Measurements from ENCODE around the gene SAP30BP.

Gene SAP30BP

DNA sequence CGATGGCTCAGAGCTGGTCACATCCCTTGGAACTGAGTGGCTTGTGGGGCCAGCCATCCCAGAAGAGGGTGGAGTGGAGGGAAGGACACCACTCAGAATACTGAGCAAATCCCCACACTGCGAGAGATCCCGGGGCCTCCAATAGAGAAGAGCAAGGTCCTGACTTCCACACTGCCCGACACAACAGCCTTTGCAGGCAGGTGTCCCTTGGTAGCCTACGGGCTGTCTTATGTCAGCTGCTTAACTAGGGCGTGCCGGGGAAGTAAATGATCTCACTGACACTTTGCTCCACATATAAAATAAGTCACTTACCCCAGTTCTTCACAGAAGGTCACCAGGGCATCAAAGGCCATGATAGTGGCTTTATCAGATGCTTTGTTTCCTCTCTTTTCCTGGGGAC is 16.3 kb upstream of the SAP30BP start:
- DNase-seq, result no peak

GRCh38 chr17:75652341-75652740 is 14.8 kb upstream of the SAP30BP start:
- no peak for DNase-seq

DNA sequence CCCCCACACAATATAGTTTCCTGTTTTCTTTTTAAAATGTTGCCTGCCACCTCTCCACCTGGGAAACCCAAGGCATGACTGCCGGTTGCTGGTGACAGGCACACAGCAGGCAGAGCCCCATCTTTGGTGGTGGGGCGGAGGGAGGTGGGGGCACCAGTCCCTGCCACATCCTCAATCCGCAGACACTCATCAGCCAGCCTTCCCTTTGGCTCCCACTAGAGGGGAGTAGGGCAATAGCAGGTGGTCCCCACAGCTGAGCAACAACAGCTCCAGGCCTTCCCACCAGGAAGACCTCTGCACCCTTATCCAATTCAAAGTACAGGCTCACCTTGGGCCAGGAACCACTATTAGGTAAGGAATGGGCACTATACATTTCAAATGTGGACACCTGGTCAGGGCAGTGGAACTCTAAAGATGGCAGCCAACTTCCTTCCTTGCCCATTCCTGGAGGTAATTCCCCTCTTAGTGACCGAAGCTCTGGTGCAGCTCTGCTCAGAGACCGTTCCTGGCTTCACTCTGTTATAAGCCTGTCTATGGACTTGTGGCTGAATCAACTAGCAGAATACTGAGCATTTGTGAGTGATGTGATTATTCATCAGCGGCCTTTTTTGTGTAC is 14.1 kb upstream of the SAP30BP start:
- DNase-seq, result peak; percentile 85

DNA sequence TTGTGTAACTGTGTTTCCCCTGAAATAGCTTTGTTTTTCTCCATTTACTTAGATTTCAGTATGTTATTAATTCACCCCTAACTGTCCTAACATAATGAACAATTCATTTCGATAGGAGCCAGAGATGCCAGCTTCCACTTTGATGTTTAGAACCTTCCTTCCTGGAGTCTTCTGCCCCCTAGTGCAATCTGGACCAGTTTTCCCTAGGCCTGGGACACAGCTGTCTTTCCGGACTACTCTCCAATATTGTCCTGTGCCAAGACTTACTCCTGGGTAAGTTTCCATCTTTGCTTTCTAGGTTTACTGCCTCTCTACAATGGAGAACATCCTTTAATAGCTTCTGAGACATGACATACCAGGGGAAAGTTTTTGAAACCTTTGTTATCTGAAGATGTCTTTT is 13.0 kb upstream of the SAP30BP start:
- no peak for DNase-seq

DNA sequence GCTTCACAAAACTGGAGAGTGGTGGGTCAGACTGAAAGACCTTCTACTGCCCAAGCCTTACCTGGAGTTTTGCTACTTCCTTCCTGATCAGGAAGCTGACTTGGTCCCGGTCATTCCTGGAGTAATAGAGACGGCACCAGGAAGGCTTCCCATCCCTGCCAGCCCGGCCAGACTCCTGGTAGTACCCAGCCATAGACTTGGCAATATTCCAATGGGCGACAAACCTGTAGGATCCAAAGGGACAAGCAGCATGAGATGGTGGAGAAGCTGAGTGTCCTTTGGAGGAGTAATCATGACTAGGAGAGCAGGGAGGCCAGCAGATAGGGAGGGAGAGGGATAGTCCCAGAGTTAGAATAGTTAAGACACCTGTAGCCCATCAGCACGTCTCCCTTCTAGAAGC is 8.9 kb upstream of the SAP30BP start:
- no peak for DNase-seq

DNA sequence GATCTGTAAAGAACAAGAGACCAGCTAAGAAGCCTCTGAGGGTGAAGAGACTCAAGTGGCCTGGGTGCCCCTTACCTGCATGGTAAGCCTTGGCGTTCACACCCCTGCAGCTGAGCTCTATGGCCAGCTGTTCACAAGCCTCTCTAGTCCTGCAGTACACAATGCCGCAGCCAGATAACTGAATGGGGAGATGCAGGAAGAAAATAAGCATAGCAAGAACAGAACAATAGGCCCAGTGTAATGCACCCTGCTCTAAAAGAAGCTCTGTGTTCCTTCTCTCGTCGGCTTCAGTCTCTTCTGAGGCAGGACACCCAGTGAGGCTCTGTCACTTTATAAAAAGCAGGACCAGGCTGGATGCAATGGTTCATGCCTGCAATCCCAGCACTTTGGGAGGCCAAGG is 5.6 kb upstream of the SAP30BP start:
- DNase-seq, result no peak

DNA sequence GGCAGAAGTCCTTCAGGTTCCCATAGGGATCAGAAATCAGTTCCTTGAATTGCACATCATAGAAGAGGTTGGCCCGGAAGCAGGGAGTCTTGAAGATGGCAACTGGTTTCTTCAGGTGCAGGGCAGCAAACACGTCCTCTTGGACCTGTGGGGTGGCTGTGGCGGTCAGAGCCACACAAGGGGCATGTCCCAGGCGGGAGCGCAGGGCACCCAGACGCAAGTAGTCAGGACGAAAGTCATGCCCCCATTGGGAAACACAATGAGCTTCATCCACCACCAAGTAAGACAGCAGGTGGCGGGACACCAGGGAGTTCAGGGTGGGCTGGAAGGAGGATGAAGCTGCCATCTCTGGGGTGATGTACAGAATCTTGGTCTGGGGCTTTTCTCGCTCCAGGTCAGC is 4.6 kb upstream of the SAP30BP start:
- no peak for DNase-seq

- DNase-seq, result no peak
Observed at GRCh38 chr17:75664099-75664549, 3.0 kb upstream of the SAP30BP start.

- DNase-seq, result no peak
Observed at GRCh38 chr17:75665981-75666380, 1.2 kb upstream of the SAP30BP start.

DNA sequence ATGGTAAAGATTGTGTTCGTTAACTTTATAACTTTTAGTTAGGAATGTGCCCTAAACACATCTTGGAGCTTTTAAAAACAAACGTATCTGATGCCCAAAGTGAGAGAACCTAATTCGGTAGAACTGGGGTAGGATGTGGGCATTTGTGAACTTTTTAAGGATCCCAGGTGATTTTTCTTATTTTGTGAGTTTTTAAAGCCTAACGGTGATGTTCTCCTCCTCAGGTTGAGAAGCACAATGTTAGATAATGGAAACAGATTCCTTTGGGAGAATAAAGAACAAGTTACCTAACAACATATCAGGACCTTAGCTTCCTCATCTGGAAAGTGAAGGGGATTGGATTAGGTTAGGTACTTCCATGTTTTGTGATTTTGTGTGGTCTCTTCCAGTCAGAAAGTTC is 687 bp downstream of the SAP30BP start:
- DNase-seq, result no peak

- no peak for DNase-seq
Observed at GRCh38 chr17:75668489-75668888, 1.4 kb downstream of the SAP30BP start.

DNA sequence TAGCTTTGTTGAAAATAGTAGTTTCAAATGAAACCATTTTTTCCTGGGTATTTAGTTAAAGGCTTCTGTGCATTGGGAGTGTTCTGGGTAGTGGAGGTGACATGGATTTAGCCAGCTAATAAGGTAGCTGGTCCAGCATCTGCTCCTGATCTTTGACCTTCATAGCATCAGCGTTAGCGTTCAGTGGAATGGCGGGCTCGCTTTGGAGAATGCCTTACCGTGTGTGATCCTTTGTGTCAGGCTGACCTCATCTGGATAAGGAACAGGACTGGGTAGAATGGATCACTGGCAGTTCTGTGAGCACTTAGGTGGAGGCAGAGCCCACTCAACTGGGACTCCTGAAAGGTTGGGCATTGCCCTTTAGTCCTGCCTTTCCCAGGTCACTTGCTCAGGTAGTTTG is 3.7 kb downstream of the SAP30BP start:
- no peak for DNase-seq

GRCh38 chr17:75672011-75672410 is 4.9 kb downstream of the SAP30BP start:
- DNase-seq, result no peak

- no peak for DNase-seq
Observed at GRCh38 chr17:75673487-75673886, 6.3 kb downstream of the SAP30BP start.

DNA sequence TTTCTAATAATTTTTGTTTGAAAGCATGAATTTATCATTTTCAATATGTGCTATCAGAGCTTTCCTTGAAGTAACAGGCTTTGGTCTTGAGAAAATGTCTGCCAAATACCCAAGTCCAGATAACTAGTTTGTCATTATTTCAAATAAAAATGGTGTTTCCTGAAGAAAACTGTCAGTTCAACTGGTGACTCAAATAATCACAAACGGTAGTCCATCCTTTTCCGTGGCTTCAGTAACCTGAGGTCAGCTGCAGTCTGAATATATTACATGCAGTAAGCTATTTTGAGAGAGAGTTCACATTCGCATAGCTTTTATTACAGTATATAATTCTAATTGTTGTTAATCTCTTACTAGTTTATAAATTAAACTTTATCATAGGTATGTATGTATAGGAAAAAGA is 9.3 kb downstream of the SAP30BP start:
- DNase-seq, result no peak

- DNase-seq, result peak; percentile 30
Observed at GRCh38 chr17:75679706-75680211, 12.6 kb downstream of the SAP30BP start.

DNA sequence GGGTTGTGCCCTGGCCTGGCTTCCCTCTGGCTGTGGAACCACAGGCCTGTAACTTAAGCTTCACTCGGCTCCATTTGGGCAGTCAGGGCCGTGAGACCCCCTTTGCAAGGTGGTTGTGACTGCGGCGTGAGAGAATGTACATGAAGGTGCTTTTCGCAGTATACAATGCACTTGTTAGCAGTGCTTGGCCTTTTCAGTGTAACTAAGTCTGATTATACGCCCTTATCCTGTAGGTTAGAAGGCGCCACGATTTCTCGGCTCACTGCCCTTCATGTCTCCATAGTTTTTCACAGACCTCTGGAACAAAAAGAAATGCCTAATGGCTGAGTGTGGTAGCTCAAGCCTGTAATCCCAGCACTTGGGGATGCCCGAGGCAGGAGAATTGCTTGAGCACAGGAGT is 13.3 kb downstream of the SAP30BP start:
- DNase-seq, result no peak

DNA sequence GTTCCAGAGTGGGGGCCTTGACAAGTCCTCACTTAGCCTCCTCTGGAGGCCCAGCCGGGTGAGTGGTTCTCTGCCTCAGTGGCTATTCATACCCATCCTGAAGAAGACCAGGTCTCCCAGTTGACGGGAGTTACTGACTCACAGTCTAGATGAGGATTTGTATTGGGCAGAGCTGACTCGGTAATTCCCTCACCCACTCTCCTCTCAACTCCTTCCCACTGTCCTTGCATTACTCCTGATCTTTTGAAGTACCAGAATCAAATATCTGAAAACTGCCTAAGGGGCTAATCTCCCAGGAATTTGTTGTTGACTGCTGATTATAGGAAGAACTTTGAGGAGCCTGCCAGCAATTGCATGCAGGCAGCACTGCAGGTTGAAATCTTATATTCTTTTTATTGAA is 14.2 kb downstream of the SAP30BP start:
- DNase-seq, result no peak

DNA sequence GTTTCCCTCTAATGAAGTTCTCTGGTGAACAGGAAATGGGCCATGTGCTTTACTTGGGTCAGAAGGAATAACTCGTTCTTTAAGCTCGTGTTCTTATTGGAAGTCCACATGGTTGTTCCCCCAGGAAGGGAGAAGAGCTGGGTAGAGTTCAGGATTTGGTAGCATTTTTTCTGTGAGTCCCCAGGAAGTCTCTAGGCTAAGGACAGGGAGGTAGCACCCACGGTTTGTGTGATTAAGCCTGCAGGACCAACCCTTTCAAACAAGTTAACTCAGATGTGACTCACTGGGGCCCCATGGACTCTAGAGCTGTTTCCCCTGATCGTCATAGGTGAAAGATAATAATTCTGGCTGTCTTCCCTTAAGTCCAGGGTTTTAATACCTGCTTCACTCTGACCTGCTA is 16.4 kb downstream of the SAP30BP start:
- DNase-seq, result no peak

DNA sequence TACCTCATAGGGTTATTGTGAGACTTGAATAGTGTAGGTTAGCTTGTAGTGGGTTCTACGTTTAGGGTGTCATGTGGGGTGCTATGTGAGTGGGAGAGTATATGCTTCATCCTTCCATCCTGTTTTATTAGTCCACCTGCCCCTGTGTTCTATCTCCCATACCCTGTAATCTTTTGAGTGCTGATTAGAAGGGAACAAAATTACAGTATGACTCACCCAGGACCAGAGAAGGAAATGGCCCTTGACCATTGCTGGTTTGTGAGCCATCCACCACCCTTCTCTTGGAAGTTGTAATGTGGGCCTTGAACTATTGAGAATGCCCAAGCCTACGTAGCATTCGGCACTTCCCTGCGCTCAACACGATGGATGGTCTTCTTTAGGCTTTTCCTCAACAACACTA is 17.1 kb downstream of the SAP30BP start:
- DNase-seq, result no peak

DNA sequence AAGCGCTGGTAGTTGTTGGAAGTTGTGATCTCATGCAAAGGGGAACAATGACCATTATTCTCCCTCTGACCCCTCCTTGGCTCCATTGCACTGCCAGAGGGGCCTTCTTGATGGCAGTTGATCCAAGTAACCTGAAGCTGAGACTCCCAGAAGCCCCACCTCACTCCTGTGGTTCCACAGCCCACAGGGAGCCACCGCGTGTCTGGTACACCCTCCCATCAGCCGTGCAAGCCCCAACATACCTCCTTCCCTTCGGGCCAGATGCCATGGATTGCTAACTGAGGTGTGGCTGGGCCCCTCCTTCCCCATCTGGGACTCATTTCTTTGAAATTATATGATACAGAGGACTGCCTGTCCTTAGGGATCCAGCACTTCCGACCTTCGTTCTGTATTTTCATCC is 17.8 kb downstream of the SAP30BP start:
- DNase-seq, result no peak

DNA sequence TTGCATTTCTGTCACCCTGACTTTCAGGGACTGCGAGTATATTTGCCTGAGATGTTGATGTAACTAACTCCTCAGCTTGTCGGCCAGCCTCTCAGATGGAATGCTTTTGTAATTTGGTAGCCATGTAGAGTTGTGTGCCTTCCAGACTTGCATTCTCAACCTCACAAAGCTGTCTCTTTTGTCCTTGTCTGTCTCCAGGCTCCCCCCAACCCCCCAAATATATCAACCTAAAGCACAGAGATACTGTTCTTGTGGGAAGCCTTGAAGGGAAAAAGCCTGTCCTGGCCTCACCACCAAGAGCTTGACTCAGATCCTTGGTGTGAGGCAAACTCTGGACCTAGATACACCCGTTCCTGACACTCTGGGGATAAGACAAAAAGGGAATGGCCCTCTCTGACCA is 18.4 kb downstream of the SAP30BP start:
- DNase-seq, result no peak

- DNase-seq, result peak; percentile 80
Observed at GRCh38 chr17:75688209-75688825, 21.2 kb downstream of the SAP30BP start.

DNA sequence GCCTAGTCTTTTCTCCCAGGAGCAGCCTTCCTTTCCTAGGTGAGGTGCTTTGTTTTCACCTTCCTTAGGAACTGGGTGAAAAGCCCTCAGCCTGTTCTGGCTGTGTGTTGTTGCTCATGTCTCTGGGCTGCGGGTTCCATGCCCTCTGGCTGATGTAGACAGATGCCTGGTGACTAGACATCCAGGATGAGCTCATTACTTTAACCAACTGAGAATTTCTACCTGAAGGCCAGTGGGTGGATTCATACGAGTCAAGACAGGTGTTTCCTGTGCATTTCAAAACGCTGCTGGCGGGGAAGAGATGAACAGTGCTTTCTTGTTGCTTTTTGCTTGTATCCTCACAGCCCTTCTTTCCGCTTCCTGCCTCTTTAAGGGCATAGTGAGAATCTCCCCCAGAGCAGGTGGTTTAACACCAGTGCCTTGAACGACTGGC is 22.3 kb downstream of the SAP30BP start:
- DNase-seq, result peak; percentile 38

GRCh38 chr17:75691371-75691791 is 24.2 kb downstream of the SAP30BP start:
- DNase-seq, result peak; percentile 37
